GM12875 (cell line): ENCODE data around the gene CENPO.

ENCODE experiments used
- H3K4me3 ChIP-seq: one replicate; pipeline ENCODE4 v1.5.1; 2011; ENCODE audit warnings: low read depth, low read length, control low read depth
- TF ChIP-seq, protein P1 (sequence below): IDR thresholded peaks from 2 replicates; pipeline ENCODE4 v1.5.1; 2011; ENCODE audit warnings: low read depth, mild to moderate bottlenecking, control low read depth, inconsistent platforms, low read length, moderate library complexity, borderline replicate concordance; ENCODE audit not compliant: insufficient read depth

The CENPO gene

DNA sequence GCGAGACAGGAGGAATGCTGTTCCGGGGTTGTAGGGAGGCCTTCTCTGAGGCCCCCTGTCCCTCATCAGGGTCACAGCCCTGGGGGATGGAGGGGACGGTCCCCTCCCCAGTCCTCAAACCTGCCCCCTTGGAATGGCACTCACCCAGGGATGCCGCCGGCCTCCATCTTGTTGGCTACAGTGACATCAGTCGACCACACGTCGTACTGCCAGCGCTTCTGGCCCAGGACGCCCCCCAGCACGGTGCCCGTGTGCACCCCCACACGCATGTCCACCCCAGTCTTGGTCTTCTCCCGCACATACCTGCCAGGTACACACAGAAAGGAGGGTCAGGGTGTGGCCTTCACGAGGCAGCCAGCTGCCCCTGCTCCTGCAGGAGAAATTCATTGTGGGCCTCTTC lies 46.5 kb downstream of the CENPO start:
- TF ChIP-seq, protein P1, sequence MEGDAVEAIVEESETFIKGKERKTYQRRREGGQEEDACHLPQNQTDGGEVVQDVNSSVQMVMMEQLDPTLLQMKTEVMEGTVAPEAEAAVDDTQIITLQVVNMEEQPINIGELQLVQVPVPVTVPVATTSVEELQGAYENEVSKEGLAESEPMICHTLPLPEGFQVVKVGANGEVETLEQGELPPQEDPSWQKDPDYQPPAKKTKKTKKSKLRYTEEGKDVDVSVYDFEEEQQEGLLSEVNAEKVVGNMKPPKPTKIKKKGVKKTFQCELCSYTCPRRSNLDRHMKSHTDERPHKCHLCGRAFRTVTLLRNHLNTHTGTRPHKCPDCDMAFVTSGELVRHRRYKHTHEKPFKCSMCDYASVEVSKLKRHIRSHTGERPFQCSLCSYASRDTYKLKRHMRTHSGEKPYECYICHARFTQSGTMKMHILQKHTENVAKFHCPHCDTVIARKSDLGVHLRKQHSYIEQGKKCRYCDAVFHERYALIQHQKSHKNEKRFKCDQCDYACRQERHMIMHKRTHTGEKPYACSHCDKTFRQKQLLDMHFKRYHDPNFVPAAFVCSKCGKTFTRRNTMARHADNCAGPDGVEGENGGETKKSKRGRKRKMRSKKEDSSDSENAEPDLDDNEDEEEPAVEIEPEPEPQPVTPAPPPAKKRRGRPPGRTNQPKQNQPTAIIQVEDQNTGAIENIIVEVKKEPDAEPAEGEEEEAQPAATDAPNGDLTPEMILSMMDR: no peak
- no peak overlapping the region for H3K4me3 ChIP-seq

DNA sequence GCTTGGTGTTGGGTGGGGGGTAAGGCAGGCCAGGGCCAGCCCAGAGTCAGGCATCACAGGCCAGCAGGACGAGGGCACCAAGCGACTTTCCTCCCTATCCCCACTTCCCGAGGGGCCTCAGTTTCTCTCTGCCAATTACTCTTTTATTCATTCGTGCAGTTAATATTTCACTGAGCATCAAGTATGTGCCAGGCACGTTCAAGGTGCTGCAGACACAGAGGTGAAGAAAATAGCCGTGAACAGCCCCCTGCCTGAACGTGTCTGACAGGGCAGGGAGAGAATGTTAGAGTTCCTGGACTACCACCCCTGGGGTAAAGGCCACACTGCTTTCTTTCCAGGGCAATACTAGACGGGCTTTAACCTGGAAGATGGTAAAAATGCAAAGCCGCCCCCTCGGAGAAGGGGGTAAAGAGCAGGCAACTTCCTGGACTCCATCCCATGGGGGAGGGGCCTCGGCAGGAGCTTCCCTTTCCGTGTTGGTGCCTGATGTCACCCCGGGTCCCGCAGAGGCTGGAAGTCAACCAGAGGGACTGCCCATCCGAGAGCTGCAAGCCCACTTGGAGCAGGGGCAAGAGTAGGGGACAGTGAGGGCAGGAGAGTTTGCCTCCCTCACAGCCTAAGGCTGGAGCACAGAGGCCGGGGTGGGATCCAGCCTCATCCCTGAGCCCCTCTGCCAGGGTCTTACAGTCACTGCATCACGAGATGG lies 47.1 kb downstream of the CENPO start:
- TF ChIP-seq, protein P1: no peak
- H3K4me3 ChIP-seq: no peak overlapping the region

DNA sequence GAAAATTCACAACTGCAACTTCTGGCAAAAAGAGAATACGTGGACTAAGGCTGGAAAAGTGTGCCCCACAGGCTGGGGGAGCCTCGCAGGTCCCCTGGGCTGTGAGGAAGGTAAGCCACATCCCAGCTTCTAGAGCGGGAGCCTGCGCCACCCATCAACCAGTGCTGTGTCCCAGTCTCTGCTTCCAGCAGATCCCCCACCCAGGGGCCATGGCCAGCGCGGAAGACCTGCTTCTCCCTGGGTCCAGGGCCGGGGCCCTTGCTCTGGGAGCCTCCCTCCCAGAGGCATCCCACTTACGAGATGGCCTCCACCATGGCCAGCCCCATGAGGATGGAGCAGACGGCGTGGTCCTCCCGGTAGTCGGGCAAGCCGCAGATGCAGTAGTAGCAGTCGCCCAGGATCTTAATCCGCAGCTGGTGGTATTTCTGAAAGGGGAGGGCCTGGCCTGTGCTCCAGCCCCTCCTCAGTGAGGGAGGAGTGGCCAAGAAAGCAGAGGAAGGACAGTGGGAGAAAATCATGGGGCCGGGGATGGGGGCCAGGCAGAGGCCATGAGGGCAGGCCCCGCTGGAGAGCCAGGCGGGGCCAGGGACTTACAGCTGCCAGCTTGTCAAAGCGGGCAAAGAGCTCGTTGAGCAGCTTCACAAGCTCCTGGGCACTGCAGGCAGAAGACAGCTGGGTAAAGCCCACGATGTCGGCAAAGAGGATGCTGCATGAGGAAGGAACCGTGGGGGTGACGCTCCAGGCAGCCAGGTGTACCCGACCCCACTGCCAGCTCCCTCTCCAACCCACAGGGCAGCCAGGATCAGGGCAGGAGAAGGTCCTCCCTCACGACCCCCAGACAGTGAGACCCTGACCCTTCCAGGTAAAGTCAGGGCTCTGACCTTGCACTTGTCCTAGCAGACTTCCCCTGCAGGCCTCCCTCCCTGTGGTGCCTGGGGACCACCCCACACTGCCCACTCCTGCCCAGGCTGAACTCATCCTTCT lies 48.0 kb downstream of the CENPO start:
- TF ChIP-seq, protein P1: no peak
- no peak overlapping the region for H3K4me3 ChIP-seq

DNA sequence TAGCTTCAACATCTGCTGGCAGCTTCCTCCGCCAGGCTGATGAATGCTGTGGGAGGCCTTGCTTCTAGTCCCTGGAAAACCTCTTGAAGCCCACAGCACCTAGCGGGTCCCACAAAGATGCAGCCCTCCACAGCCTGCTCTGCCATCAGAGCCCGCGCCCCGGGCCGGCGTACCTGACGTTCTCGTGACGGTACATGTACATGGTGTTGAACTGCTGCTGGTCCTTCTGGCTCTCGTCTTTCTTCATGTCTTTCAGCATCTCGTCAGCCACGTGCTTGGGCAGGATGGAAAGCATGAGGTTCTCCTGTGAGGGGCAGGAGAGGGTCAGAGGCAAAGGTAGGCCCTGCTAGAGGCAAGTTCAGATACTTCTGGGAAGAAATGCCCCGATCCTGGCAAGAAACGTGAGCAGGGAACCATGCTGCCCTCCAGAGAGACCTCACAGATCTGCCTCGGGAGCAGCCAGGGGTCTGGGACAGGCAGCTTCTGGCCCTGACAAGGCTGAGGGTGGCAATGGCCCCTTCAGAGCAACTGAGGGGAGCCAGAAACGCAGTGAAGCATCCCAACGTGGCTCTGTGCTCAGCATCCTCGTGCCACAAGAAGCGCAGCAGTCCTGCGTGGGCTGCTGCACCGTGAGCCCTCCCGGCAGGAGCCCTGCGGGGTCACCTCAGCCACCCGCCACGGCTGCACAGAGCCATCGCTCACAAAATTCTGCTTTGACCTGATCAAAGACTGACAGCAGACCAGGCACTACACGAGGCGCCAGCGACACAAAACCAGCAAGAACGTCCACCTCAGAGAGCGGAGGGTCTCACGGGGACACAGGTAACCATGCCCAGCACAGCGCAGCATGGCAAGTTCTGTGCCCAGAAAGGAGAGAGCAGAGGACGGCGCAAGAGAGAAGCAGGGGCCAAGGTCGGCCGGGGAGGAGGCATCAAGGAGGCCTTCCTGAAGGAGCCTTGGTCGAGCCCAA lies 49.1 kb downstream of the CENPO start:
- H3K4me3 ChIP-seq: no peak overlapping the region
- TF ChIP-seq, protein P1: no peak

DNA sequence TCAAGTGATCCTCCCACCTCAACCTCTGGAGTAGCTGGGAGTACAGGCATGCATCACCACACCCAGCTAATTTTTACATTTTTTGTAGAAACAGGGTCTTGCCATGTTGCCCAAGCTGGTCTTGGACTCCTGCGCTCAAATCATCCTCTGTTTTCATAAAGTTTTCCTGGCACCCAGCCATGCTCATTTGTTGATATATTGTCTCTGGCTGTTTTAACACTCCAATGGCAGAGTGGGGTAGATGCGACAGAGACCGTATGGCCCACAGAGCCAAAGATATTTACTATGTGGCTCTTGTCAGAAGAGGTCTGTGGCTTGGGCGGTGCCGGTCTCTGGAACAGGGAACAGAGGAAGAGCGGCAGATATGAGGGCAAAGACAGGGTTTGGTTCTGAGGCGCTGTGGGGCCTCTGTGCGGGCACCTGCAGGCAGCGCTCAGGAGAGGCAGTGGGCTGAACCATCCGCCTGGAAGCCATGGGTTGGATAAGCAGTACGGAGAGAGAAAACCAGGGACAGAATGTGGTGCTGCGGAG lies 50.2 kb downstream of the CENPO start:
- TF ChIP-seq, protein P1: no peak
- H3K4me3 ChIP-seq: no peak overlapping the region

DNA sequence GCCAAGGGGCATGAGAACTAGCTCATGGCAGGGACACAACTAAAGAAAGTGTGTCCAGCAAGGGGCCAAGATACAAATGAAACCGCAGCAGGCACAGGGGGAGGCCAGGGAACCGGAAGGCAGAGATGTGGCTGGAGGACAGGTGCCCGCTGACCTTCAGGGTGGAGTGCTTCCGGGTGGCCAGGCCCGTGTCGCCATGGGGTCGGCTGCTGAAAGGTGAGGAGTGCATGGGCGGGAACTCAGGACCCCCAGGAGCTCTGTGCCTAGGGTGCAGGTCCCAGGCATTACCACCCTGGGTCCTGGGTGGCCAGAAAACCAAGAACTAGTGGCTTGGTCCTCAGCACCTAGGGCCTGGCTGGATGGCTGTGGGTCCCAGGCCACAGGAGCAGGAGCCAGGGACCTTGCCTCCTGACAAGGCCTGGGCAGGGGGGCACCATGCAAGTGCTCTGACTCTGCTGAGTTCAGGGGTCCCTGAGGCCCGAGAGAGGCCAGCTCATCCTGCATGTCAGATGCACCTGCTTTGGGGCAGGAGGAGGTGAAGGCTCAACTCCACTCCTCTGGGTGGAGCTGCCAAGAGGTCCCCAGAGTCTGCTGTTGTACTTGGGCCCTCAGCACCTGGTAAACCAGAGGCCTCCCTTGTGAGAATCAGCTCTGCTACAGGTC lies 50.9 kb downstream of the CENPO start:
- TF ChIP-seq, protein P1: no peak
- H3K4me3 ChIP-seq: no peak overlapping the region
